Thyroid gland (tissue), 4 donors: ENCODE results near the gene CTPS1. TPM values are rescaled to one million over a fixed set of nuclear protein-coding genes. Genes with fewer than 3 reads are reported as not detected.

Experiments used
- DNase-seq, 2 donors: peaks; one replicate each; pipeline ENCODE4 v3.0.0-alpha.2; 2019
- H3K27ac ChIP-seq, 3 donors: fragments of 200-600 bp; sonication (generic); 1 replicate in 2 of 3; 2 replicates in 1 of 3; pipeline ENCODE4 v1.5.1; 2016 to 2019; ENCODE audit warnings: mild to moderate bottlenecking in 1 of 3, moderate library complexity in 1 of 3
- H3K27me3 ChIP-seq: fragments of 200-600 bp; sonication (generic); one replicate; pipeline ENCODE4 v1.5.1; 2019
- H3K36me3 ChIP-seq, 2 donors: fragments of 200-600 bp; sonication (generic); one replicate each; pipeline ENCODE4 v1.5.1; 2016 to 2019
- H3K4me1 ChIP-seq, 2 donors: fragments of 200-600 bp; sonication (generic); one replicate each; pipeline ENCODE4 v1.5.1; 2017 to 2019
- H3K4me3 ChIP-seq, 3 donors: fragments of 200-600 bp; sonication (generic); replicated peaks in 1 of 3; 1 replicate in 2 of 3; 2 replicates in 1 of 3; pipeline ENCODE4 v1.5.1; 2016; ENCODE audit warnings: mild to moderate bottlenecking in 1 of 3
- H3K9me3 ChIP-seq: fragments of 200-600 bp; sonication (generic); one replicate; pipeline ENCODE4 v1.5.1; 2017
- POLR2A ChIP-seq, 2 donors: fragments of 450-650 bp; IDR thresholded peaks; one replicate each; pipeline ENCODE4 v1.6.1; 2017; ENCODE audit warnings: antibody characterized with exemption in 2 of 2, mild to moderate bottlenecking in 2 of 2, moderate library complexity in 1 of 2
- WGBS, 2 donors: methylation state at CpG; one replicate each; pipeline ENCODE4 v1.1.5; 2017; 5-methylcytosine and 5-hydroxymethylcytosine counted together
- intact Hi-C: fragments of 100-400 bp; cut with DNase I; formaldehyde crosslinking; loops from one replicate; pipeline ENCODE4 v1.15.1; 2023
- total RNA-seq, 4 donors: library from RNA; depleted of rRNA; stranded (reverse); fragments of >200 nt; gene quantifications; one replicate each; pipeline ENCODE4 v1.2.3, GENCODE V29; 2016
- TF ChIP-seq, protein P1 (sequence below), 6 experiments: fragments of 200-600 bp in 3 of 6; fragments of 450-650 bp in 3 of 6; sonication (generic) in 3 of 6; IDR thresholded peaks; one replicate each; pipeline ENCODE4 v1.5.1; 2016 to 2019; ENCODE audit warnings: antibody characterized with exemption in 6 of 6, mild to moderate bottlenecking in 2 of 6, inconsistent platforms in 1 of 6, moderate library complexity in 1 of 6

CTPS1 gene
- total RNA-seq, 4 donors from 2014 or later, result 10.1 to 20.3 (median 11.8) TPM

DNA sequence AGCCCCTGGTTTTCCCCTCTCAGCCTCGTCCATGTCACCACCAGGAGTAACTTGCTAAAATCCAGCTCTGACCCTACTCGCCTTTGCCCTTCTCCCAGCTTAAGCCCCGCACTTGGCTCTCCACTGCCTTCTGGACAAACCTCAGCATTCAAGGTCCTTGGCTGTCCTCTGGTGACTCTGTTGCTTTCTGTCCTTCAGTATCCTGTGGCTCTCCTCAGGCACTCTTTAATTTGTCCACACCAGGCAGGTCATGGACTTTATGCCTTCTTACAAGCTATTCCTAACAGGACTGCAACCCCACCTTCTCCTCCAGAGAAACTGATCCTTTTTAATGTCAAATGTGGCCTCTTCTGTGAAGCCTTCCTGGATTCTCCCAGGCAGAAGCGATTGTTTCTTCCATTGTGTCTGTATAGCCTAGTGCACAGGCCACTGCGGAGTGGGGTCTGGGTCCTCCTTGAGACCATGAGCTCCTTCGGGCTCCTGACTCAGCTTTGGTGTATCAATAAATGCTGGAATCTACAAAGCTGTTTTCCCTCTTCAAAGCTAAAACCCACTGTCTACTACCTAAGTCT, 26.7 kb upstream of the CTPS1 start:
- WGBS, 2 donors, result 40 to 44% methylated on average over 6 of the region's 6 CpGs

DNA sequence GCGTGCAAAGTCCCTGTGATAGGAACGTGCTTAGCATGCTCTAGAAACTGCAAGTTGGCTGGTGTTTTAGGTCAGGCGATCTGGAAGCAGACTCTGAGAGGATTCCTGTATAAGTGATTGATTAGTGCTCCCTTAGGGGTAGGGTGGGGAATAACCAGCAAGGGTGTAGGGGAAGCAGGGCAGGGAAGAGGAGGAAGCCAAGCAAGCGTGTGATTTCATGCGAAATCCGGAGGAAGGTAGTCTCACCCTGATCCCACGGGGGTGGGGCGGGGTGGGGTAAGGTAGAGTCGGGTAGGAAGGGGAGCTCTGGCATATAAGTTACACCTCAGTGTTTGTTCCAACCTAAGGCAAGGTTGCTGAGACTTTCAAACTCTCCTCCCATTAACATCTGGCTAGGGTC, 24.9 kb upstream of the CTPS1 start:
- 50 to 61% methylated on average over 9 of the region's 9 CpGs for WGBS, 2 donors
- H3K4me1 ChIP-seq, result no peaks in the 10 kb centered on the region
- no peak overlapping the region for H3K4me3 ChIP-seq
- no peak overlapping the region for H3K27ac ChIP-seq
- no peak for DNase-seq
- H3K9me3 ChIP-seq, result no peaks in the 10 kb centered on the region
- intact Hi-C loops, result no loop called here
- H3K36me3 ChIP-seq, result no peaks in the 10 kb centered on the region
- no peaks in the 10 kb centered on the region for H3K27me3 ChIP-seq
- TF ChIP-seq, protein P1, sequence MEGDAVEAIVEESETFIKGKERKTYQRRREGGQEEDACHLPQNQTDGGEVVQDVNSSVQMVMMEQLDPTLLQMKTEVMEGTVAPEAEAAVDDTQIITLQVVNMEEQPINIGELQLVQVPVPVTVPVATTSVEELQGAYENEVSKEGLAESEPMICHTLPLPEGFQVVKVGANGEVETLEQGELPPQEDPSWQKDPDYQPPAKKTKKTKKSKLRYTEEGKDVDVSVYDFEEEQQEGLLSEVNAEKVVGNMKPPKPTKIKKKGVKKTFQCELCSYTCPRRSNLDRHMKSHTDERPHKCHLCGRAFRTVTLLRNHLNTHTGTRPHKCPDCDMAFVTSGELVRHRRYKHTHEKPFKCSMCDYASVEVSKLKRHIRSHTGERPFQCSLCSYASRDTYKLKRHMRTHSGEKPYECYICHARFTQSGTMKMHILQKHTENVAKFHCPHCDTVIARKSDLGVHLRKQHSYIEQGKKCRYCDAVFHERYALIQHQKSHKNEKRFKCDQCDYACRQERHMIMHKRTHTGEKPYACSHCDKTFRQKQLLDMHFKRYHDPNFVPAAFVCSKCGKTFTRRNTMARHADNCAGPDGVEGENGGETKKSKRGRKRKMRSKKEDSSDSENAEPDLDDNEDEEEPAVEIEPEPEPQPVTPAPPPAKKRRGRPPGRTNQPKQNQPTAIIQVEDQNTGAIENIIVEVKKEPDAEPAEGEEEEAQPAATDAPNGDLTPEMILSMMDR (IDR thresholded peaks at IDR 0.05), result no peak
- no peak for TF ChIP-seq POLR2A (IDR thresholded peaks at IDR 0.05)

More for the DNA sequence above, 26.7 kb upstream of the CTPS1 start:
- DNase-seq, result no peak
- H3K27me3 ChIP-seq, result no peaks in the 10 kb centered on the region
- intact Hi-C loops, result loop anchor here (2.0 kb wide), 1 partner anchor 104 kb away; no protein-coding TSS in a partner anchor
- TF ChIP-seq POLR2A (IDR thresholded peaks at IDR 0.05), result no peak
- TF ChIP-seq, protein P1 (IDR thresholded peaks at IDR 0.05), result peak in 1 of 6 experiments; percentile 11
- H3K4me1 ChIP-seq, result no peaks in the 10 kb centered on the region
- H3K9me3 ChIP-seq, result no peaks in the 10 kb centered on the region
- H3K4me3 ChIP-seq, result no peak overlapping the region
- H3K36me3 ChIP-seq, result no peaks in the 10 kb centered on the region
- H3K27ac ChIP-seq, result no peak overlapping the region

DNA sequence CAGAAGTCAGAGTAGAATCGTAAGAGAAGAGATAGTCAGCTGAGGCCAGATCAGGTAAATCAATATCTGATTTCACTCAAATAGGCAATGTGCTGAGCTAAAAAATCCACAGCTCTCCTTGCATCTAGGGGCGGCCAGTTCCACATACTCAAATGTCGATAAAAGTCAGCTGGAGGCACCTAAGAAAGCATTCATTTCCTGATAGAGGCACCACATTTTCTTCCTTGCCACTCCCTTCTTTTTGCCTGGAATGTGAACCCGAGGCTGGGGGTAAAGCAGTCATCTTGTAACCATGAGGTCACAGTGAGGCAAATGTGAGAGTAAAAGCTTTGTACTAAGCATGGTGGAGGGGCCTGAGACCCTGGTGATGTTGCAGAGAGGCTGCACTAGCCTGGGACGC, 24.2 kb upstream of the CTPS1 start:
- Histone ChIP-seq H3K9me3 (no peaks in the 10 kb centered on the region), H3K36me3 (no peaks in the 10 kb centered on the region), H3K27ac (no peak overlapping the region), H3K4me3 (no peak overlapping the region), H3K4me1 (no peaks in the 10 kb centered on the region), H3K27me3 (no peaks in the 10 kb centered on the region)
- intact Hi-C loops, result no loop called here
- WGBS, 2 donors, result 80 to 86% methylated on average over 5 of the region's 5 CpGs
- DNase-seq, result no peak
- TF ChIP-seq, protein P1 (IDR thresholded peaks at IDR 0.05), result no peak
- TF ChIP-seq POLR2A (IDR thresholded peaks at IDR 0.05), result no peak

DNA sequence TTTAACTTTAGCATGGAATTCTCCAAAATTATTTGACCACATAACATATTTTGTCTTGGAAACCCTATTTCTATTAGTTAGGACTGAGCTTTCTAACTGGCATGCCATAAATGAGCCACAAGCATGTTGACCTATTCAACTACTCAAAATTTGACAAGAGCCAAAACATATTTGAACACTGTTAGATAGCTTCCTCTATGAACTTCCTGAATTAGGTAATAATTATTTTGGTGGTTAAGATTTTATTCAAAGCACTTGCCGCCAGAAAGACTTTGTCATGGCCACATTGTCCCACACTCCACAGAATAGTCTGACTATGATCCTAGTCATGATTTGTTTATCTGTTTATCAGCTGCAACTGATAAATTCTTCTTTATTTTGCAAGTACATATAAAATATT, 23.1 kb upstream of the CTPS1 start:
- DNase-seq, result no peak
- intact Hi-C loops, result no loop called here
- H3K4me1 ChIP-seq, result no peaks in the 10 kb centered on the region
- no peak overlapping the region for H3K27ac ChIP-seq
- H3K9me3 ChIP-seq, result no peaks in the 10 kb centered on the region
- no peak overlapping the region for H3K4me3 ChIP-seq
- no peaks in the 10 kb centered on the region for H3K36me3 ChIP-seq
- 64 to 73% methylated on average over 1 of the region's 1 CpG for WGBS, 2 donors
- no peaks in the 10 kb centered on the region for H3K27me3 ChIP-seq
- TF ChIP-seq POLR2A (IDR thresholded peaks at IDR 0.05), result no peak
- TF ChIP-seq, protein P1 (IDR thresholded peaks at IDR 0.05), result no peak

GRCh38 chr1:40958210-40958609, 21.3 kb upstream of the CTPS1 start:
- no peaks in the 10 kb centered on the region for H3K9me3 ChIP-seq

More at GRCh38 chr1:40958210-40958609, 21.3 kb upstream of the CTPS1 start:
- no peak for DNase-seq
- TF ChIP-seq, protein P1 (IDR thresholded peaks at IDR 0.05), result no peak
- TF ChIP-seq POLR2A (IDR thresholded peaks at IDR 0.05), result no peak
- H3K36me3 ChIP-seq, result no peaks in the 10 kb centered on the region
- H3K4me3 ChIP-seq, result no peak overlapping the region
- H3K4me1 ChIP-seq, result no peaks in the 10 kb centered on the region
- no peak overlapping the region for H3K27ac ChIP-seq
- no peaks in the 10 kb centered on the region for H3K27me3 ChIP-seq
- intact Hi-C loops, result no loop called here
